ENCODE data around the gene DCAF15. TPM values are rescaled to one million over a fixed set of nuclear protein-coding genes. Genes with fewer than 3 reads are reported as not detected.
"Not testable (repeated sequence)": the region's sequence is repeated elsewhere in the genome, so short reads cannot be mapped to it uniquely, and the experiment has no call there.

Gene DCAF15
- total RNA-seq, 1 donor from 2014 or later = 21.0 TPM

DNA sequence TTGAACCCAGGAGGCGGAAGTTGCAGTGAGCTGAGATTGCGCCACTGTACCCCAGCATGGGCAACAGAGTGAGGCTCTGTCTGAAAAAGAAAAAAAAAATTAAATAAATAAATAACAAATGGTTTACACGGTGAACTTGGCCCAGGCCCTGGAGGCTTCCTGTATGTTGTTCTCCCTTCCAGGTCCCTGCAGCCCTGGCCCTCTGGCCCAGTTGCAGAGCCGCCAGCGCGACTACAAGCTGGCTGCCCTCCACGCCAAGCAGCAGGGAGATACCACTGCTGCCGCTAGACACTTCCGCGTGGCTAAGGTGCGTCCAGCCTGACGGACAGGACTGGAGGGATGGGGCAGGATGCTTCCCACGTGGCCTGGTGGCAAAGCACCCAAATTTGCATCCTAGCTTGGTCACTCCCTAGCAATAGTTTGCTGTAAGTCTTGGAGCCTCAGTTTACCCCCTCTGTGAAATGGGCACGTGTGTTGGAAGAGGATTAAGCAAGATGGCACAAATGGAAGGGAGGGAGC lies 34.4 kb upstream of the DCAF15 start:
- TF ChIP-seq, protein P1, sequence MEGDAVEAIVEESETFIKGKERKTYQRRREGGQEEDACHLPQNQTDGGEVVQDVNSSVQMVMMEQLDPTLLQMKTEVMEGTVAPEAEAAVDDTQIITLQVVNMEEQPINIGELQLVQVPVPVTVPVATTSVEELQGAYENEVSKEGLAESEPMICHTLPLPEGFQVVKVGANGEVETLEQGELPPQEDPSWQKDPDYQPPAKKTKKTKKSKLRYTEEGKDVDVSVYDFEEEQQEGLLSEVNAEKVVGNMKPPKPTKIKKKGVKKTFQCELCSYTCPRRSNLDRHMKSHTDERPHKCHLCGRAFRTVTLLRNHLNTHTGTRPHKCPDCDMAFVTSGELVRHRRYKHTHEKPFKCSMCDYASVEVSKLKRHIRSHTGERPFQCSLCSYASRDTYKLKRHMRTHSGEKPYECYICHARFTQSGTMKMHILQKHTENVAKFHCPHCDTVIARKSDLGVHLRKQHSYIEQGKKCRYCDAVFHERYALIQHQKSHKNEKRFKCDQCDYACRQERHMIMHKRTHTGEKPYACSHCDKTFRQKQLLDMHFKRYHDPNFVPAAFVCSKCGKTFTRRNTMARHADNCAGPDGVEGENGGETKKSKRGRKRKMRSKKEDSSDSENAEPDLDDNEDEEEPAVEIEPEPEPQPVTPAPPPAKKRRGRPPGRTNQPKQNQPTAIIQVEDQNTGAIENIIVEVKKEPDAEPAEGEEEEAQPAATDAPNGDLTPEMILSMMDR (IDR thresholded peaks at IDR 0.05) = no peak
- Mint-ChIP-seq H3K4me3 (ENCODE audit: unreplicated experiment) (no peak overlapping the region), H3K27me3 (ENCODE audit: low read depth) (no peaks in the 10 kb centered on the region), H3K4me1 (ENCODE audit: low read depth) (no peaks in the 10 kb centered on the region), H3K36me3 (ENCODE audit: low read depth) (peaks cover 32% of the 10 kb centered on the region), H3K9me3 (ENCODE audit: low read depth) (peaks cover 4% of the 10 kb centered on the region), H3K27ac (ENCODE audit: unreplicated experiment) (no peak overlapping the region)
- DNase-seq (ENCODE audit: low spot score) = no peak

DNA sequence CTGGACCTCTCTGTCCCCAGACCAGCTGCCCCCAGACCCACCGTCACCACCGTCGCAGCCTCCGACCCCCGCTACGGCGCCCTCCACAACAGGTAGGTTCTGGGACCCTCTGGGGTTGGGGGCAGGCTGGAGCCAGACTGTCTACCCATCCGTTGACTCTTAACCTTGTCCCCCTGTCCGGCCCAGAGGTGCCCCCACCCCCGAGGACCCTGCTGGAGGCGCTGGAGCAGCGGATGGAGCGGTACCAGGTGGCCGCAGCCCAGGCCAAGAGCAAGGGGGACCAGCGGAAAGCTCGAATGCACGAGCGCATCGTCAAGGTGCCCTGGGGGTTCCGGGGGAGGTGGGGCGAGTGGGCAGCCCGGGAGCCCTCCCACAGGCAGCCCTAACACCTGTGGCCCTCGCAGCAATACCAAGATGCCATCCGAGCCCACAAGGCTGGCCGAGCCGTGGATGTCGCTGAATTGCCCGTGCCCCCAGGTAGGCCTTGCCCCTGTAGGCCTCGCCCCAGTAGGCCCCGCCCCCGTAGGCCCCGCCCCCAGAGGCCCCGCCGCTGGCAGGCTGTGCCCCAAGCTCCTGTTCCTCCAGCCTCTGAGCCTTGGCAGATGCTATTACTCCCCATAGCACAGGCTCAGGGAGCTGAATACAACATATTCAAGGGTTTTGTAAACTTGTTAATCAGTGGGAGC lies 33.4 kb upstream of the DCAF15 start:
- no peak overlapping the region for H3K27ac Mint-ChIP-seq (ENCODE audit: unreplicated experiment)
- H3K27me3 Mint-ChIP-seq (ENCODE audit: low read depth) = no peaks in the 10 kb centered on the region
- no peak overlapping the region for H3K4me3 Mint-ChIP-seq (ENCODE audit: unreplicated experiment)
- TF ChIP-seq, protein P1 (IDR thresholded peaks at IDR 0.05) = no peak
- H3K36me3 Mint-ChIP-seq (ENCODE audit: low read depth) = peaks cover 36% of the 10 kb centered on the region
- H3K4me1 Mint-ChIP-seq (ENCODE audit: low read depth) = no peaks in the 10 kb centered on the region
- H3K9me3 Mint-ChIP-seq (ENCODE audit: low read depth) = peaks cover 4% of the 10 kb centered on the region
- DNase-seq (ENCODE audit: low spot score) = no peak

DNA sequence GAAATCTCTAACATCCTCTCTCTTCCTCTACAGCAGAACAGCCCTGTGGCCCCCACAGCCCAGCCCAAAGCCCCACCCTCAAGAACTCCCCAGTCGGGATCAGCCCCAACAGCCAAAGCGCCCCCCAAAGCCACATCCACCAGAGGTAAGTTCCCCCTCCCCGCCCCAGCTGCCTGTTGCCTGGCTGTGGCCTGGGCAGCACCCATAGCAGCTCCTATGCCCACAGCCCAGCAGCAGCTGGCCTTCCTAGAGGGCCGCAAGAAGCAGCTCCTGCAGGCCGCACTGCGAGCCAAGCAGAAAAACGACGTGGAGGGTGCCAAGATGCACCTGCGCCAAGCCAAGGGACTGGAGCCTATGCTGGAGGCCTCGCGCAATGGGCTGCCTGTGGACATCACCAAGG lies 31.8 kb upstream of the DCAF15 start:
- Mint-ChIP-seq H3K27me3 (ENCODE audit: low read depth) (no peaks in the 10 kb centered on the region), H3K27ac (ENCODE audit: unreplicated experiment) (no peak overlapping the region), H3K4me1 (ENCODE audit: low read depth) (no peaks in the 10 kb centered on the region), H3K4me3 (ENCODE audit: unreplicated experiment) (no peak overlapping the region), H3K36me3 (ENCODE audit: low read depth) (peaks cover 38% of the 10 kb centered on the region), H3K9me3 (ENCODE audit: low read depth) (peaks cover 4% of the 10 kb centered on the region)
- no peak for DNase-seq (ENCODE audit: low spot score)
- TF ChIP-seq, protein P1 (IDR thresholded peaks at IDR 0.05) = no peak

DNA sequence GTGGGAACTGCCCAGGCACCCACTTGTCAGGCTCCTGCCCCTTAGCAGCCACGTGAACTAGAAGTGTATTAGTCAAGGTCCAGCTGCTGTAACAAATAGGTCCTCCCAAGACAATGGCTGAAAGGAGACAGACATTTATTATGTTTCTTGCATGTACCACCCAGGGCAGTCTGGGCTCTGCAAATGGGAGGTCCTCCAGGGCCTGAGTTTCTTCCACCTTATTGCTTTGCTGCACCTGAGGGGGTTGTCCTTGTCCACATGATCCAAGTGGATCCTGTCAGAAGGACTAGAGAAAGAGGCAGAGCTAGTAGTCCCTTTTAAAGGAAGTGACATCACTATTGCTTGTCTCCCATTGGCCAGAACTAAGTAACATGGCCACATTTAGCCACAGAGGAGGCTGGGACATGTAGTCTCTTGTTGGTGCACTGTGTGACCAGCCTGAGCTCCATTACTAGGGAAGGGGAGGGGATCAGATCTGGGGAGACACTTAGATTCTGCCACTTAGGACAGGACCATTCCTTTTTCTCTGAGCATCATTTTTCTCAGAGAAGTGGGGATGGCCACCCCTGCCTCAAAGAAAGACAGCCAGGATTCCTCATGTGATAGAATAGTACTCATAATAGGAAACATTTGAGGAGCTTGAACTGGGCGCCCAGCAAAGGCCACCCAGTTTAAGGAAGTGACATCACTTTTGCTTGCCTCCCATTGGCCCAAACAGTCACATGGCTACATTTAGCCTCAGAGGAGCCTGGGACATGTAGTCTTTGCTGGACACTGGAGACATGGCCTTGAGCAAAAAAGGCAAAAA lies 31.2 kb upstream of the DCAF15 start:
- peaks cover 39% of the 10 kb centered on the region for H3K36me3 Mint-ChIP-seq (ENCODE audit: low read depth)

DNA sequence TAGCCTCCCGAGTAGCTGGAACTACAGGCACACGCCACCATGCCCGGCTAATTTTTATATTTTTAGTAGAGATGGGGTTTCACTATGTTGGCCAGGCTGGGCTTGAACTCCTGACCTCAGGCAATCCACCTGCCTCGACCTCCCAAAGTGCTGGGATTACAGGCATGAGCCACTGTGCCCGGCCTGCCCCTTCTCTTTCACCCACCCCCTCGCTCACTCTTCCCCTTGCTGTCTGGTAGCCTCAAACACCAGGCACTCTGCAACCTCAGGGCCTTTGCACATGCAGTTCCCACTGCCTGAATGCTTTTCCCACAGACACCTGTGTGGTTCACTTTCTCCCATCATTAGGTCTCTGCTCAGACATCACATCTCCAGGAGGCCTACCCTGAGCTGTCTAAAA lies 30.2 kb upstream of the DCAF15 start:
- H3K9me3 Mint-ChIP-seq (ENCODE audit: low read depth); H3K27ac Mint-ChIP-seq (ENCODE audit: unreplicated experiment); H3K27me3 Mint-ChIP-seq (ENCODE audit: low read depth); H3K4me3 Mint-ChIP-seq (ENCODE audit: unreplicated experiment); DNase-seq (ENCODE audit: low spot score); H3K4me1 Mint-ChIP-seq (ENCODE audit: low read depth): not testable (repeated sequence)
- peaks cover 46% of the 10 kb centered on the region for H3K36me3 Mint-ChIP-seq (ENCODE audit: low read depth)

More for the DNA sequence above, 31.2 kb upstream of the DCAF15 start:
- no peak for DNase-seq (ENCODE audit: low spot score)
- H3K9me3 Mint-ChIP-seq (ENCODE audit: low read depth) = peaks cover 4% of the 10 kb centered on the region
- no peak overlapping the region for H3K4me3 Mint-ChIP-seq (ENCODE audit: unreplicated experiment)
- TF ChIP-seq, protein P1 (IDR thresholded peaks at IDR 0.05) = no peak
- no peaks in the 10 kb centered on the region for H3K4me1 Mint-ChIP-seq (ENCODE audit: low read depth)
- H3K27ac Mint-ChIP-seq (ENCODE audit: unreplicated experiment) = no peak overlapping the region
- no peaks in the 10 kb centered on the region for H3K27me3 Mint-ChIP-seq (ENCODE audit: low read depth)
